Renal cortex interstitium (tissue), 11 donors: ENCODE results near the gene ARAP2. TPM values are rescaled to one million over a fixed set of nuclear protein-coding genes. Genes with fewer than 3 reads are reported as not detected.

Experiments used
- DNase-seq, 11 donors: peaks; one replicate each; pipeline ENCODE4 v3.0.0-alpha.2; 2013; ENCODE audit warnings: low read depth in 9 of 11, low spot score in 4 of 11; ENCODE audit errors: extremely low read depth in 1 of 11
- polyA plus RNA-seq, 3 donors: library from polyadenylated mRNA; unstranded; fragments of 120-200 nt; gene quantifications; one replicate each; pipeline ENCODE4 v1.2.1, GENCODE V29; 2013; ENCODE audit not compliant: insufficient read length in 3 of 3

ARAP2 gene
- polyA plus RNA-seq, 3 donors = 4.6 to 8.4 (median 7.2) TPM

DNA sequence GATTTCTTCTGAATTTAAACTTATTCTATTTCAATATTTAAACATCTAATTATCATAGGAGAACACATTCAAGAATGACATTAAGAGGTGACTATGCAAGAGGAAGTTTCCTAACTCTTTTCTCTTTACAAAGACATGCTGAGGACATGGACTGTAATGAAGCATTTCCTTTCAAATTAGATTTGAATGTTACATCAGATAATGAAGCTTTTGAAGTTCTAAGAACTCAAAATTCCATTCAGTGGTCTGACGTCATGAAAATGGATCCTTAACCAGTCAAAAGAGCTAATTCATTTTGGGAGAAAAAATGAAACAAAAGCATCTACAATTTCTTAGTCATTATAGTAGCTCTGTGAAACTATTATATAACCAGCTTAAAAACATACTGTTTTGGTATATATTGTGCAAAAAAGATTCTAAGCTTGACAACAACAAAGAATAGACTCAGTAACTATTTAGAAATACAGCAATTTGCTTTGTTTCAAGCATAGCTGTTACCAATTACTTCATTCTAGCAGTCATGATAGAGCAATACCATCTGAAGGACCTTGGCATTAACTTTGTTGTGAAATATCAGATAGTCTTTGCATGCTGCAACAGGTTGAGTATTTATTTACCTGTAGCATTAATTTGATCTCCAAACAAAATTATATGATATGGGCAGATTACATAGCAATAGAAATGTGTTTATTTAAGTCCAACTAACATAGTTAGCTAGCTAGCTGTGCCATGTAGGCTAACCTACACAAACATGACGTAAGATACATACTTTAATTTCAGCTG lies 23.4 kb upstream of the ARAP2 start:
- DNase-seq = no peak

- no peak for DNase-seq
Observed at GRCh38 chr4:36264207-36264826, 20.0 kb upstream of the ARAP2 start.

DNA sequence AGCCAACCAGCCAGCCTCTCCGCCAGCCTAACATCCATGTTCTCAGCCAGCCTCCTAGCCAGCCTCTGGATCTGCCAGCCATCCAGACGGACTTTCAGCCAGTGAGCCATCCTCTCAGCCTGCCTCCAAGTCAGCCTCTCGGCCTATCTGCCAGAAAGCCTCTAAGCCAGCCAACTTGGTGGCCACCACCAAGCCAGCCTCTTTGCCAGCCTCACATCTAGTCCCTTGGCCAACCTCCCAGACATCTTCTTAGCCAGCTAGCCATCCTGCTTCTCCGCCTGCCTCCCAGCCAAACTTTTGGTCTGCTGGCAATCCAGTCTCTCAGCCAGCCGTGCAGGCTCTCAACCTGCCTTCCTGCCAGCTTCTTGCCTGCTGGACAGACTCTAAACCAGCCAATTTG lies 16.4 kb upstream of the ARAP2 start:
- no peak for DNase-seq

GRCh38 chr4:36256398-36256891 lies 12.1 kb upstream of the ARAP2 start:
- no peak for DNase-seq

DNA sequence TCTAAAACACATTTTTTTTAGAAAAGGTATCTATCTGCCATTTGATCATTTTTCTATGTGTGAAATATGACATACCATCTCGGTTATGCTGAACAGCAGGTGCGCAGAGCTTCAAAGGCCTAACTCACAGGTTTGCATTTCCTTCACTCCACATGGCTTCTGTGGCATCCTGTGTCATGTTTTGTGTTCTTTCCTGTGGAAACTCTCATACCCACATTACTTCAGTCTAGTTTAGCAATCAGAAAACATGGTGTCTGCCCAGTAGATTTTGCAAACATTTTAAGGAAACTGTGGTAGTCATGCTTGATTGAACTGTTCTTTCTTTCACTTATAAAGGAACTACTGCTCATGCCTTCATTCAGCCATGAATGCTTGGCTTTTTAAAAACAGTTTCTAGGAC lies 11.3 kb upstream of the ARAP2 start:
- DNase-seq = no peak

DNA sequence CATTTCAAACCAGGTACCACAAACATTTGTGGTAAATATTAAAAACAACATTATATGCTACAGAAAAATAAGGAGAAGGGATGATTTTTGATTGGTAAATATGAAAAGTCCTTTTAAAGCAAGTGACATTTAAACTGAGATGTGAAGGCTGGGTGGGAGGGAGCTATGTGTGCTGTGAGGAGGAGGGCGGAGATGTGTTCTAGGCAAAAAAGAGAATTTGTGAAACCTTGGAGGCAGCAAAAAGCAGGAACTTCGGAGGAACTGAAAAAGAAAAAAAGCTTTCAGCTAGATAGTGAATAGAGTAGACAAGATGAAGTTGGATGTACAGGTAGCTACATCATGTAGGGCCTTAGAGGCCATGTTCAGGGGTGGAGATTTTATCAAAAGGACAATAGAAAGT lies 10.1 kb upstream of the ARAP2 start:
- DNase-seq = no peak

DNA sequence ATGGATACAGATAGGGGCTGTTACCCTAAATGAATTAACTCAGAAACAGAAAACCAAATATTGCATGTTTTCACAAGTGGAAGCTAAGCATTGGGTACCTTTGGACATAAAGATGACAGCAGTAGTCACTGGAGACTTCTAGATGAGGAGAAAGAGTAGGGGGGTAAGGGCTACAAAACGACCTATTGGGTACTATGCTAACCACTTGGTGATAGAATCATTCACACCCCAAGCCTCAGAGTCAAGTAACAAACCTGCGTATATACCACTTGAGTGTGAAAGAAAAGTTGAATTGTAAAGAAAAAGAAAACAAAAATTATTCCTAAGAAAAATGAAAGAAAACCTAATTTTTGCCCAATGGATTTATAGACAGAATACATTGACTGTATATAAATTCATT lies 7.7 kb upstream of the ARAP2 start:
- DNase-seq = no peak

DNA sequence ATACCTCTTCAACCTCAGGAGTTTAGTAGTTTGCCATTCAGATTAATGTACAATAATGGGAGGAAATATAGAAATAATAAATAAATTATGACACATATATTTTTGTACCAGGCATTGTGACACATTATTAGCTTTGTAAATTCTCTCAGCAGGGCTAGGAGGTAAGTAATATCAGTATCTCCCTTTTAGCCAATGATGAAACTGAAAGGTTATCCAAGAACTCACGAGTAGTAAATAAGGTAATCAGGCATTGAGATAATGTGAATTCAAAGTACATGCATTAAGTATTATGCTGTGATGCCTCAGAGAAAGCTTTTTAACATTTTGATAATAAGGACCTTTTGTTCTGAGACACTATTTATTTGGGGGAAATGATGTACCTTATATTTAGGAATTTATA lies 5.3 kb upstream of the ARAP2 start:
- no peak for DNase-seq

- DNase-seq = peak in 5 of 11 donors; percentile 14 to 37 (median 25)
Observed at GRCh38 chr4:36243355-36244256, 708 bp downstream of the ARAP2 start.

- DNase-seq = no peak
Observed at GRCh38 chr4:36242629-36243354, 1.5 kb downstream of the ARAP2 start.

DNA sequence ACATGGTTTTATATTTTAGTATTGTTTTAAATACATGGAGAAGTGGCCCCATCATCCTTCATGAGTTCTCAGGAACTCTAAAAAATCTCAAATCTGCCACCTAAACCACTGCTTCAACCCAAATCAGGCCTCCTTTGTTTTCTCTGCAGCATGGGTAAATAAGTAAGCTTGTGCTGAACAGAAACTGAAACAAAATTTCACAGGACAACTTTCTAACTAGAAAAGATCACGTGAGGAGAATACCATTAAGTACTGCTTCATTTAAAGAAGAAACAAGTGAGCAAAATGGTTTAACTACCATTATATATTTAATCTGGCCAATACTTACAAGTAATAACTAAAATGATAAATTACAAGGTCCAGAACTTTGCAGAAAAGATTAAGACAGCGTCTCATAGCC lies 2.5 kb downstream of the ARAP2 start:
- DNase-seq = no peak

GRCh38 chr4:36237366-36238313 lies 6.7 kb downstream of the ARAP2 start:
- DNase-seq = no peak

- DNase-seq = no peak
Observed at GRCh38 chr4:36236159-36236558, 8.2 kb downstream of the ARAP2 start.

GRCh38 chr4:36235306-36235705 lies 9.0 kb downstream of the ARAP2 start:
- no peak for DNase-seq

GRCh38 chr4:36233567-36234266 lies 10.6 kb downstream of the ARAP2 start:
- DNase-seq = no peak

DNA sequence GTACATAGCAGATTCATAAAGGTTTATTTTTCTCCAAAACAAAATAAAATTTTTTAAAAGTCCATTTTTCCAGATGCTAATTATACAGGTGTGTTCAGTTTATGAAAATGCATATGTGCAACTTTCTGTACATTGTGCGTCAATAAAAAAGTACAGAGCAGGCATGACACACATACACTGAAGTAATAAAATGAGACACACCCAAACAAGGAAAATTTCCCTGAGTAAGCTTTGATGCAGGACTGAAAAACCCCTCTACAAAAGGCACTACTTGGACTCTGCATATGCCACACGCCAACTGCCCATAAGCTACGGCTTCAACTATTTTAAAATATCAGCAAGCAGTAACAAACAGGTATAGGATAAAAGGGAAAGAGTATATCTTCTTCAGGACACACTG lies 13.8 kb downstream of the ARAP2 start:
- DNase-seq = no peak

- no peak for DNase-seq
Observed at GRCh38 chr4:36227913-36228312, 16.4 kb downstream of the ARAP2 start.
